Karpas-422 (cell line): Measurements from ENCODE around the gene TUSC2. TPM values are rescaled to one million over a fixed set of nuclear protein-coding genes. Genes with fewer than 3 reads are reported as not detected.

Experiments
- DNase-seq: peaks from one replicate; pipeline ENCODE4 v3.0.0-alpha.2; 2015
- H2AFZ ChIP-seq: fragments of 200-600 bp; sonication (generic); 2 replicates; pipeline ENCODE4 v1.6.1; 2014; ENCODE audit warnings: antibody characterized with exemption, low read length, mixed read lengths
- H3K27ac ChIP-seq: fragments of 200-600 bp; sonication (generic); 2 replicates; pipeline ENCODE4 v1.5.1; 2014; ENCODE audit warnings: mild to moderate bottlenecking, low read length, moderate library complexity
- H3K27me3 ChIP-seq: fragments of 200-600 bp; sonication (generic); 2 replicates; pipeline ENCODE4 v1.6.1; 2014; ENCODE audit warnings: low read length, mixed read lengths
- H3K36me3 ChIP-seq: fragments of 200-600 bp; sonication (generic); 2 replicates; pipeline ENCODE4 v1.6.1; 2014; ENCODE audit warnings: low read length, mixed read lengths; ENCODE audit not compliant: insufficient read depth
- H3K4me1 ChIP-seq: fragments of 200-600 bp; sonication (generic); 2 replicates; pipeline ENCODE4 v1.6.1; 2014; ENCODE audit warnings: mild to moderate bottlenecking, low read length, mixed read lengths
- H3K4me2 ChIP-seq: fragments of 200-600 bp; sonication (generic); 2 replicates; pipeline ENCODE4 v1.6.1; 2014; ENCODE audit warnings: low read length, low read depth, mild to moderate bottlenecking; ENCODE audit not compliant: poor library complexity, severe bottlenecking
- H3K4me3 ChIP-seq: fragments of 200-600 bp; sonication (generic); 2 replicates; pipeline ENCODE4 v1.5.1; 2014; ENCODE audit warnings: mild to moderate bottlenecking, antibody characterized with exemption, low read length, mixed read lengths
- H3K79me2 ChIP-seq: fragments of 200-600 bp; sonication (generic); 2 replicates; pipeline ENCODE4 v1.6.1; 2014; ENCODE audit warnings: mild to moderate bottlenecking, low read length, mixed read lengths
- H3K9ac ChIP-seq: fragments of 200-600 bp; sonication (generic); 2 replicates; pipeline ENCODE4 v1.6.0; 2014; ENCODE audit warnings: low read length
- H3K9me2 ChIP-seq: fragments of 200-600 bp; sonication (generic), shearing (Covaris generic); replicated peaks from 2 replicates; pipeline ENCODE4 v1.6.0; 2014; ENCODE audit warnings: mild to moderate bottlenecking, low read length, moderate library complexity; ENCODE audit not compliant: insufficient read depth
- H3K9me3 ChIP-seq: fragments of 300-700, 200-600 bp; sonication (generic); 2 replicates; pipeline ENCODE4 v1.6.1; 2014; ENCODE audit warnings: low read length, mixed read lengths
- H4K20me1 ChIP-seq: fragments of 200-600 bp; sonication (generic); 2 replicates; pipeline ENCODE4 v1.6.1; 2014; ENCODE audit warnings: mild to moderate bottlenecking, antibody characterized with exemption, low read length, low read depth; ENCODE audit not compliant: insufficient read depth
- total RNA-seq: library from RNA; depleted of rRNA; stranded (reverse); fragments of >200 nt; shearing (Covaris generic); gene quantifications from 2 replicates; pipeline ENCODE4 v1.2.3, GENCODE V29; 2014; ENCODE audit warnings: low replicate concordance

Gene TUSC2
- total RNA-seq, 1 experiment from 2014 or later = 38.1 TPM

DNA sequence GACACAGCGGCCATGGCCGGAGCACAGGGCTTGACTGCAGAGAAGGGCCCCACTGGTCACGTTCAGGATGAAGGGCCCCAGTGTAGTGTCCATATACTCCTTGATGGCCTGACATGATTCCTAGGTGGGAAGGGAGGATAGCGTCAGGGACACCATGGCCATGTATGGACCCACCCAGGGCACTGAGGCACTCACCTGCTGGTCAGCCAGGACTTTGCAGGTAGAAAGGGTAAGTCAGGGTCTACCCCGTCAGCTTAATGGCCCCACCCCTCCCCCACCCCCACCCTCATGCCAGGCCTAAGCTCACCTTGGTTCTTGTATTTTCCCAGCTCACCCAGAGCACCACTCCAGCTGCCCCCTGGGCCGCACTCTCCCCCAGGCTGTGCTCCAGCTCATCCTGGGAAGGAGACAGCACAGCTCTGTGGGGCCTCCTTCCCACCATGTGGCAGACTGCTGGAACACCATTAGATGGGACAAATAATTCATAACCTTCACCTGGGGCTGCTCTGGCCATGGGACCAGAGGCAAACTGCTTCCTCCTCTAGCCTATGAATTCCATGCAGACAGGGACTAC lies 27.3 kb downstream of the TUSC2 start:
- DNase-seq = no peak
- H3K4me2 ChIP-seq = peak overlapping the region; percentile 76
- no peaks in the 10 kb centered on the region for H3K9me2 ChIP-seq
- H3K27me3 ChIP-seq = no peaks in the 10 kb centered on the region
- no peaks in the 10 kb centered on the region for H4K20me1 ChIP-seq
- no peak overlapping the region for H2AFZ ChIP-seq
- no peak overlapping the region for H3K27ac ChIP-seq
- peak overlapping the region; percentile 72; the same call in 1 of the 2 replicates for H3K9ac ChIP-seq
- H3K9me3 ChIP-seq = no peaks in the 10 kb centered on the region
- peak overlapping the region; percentile 72; the same call in 1 of the 2 replicates for H3K4me3 ChIP-seq
- H3K36me3 ChIP-seq = no peaks in the 10 kb centered on the region
- peaks cover 7% of the 10 kb centered on the region; the same call in 1 of the 2 replicates for H3K79me2 ChIP-seq
- peaks cover 21% of the 10 kb centered on the region for H3K4me1 ChIP-seq

GRCh38 chr3:50299929-50300680 lies 27.9 kb downstream of the TUSC2 start:
- peak overlapping the region; percentile 72 for H3K9ac ChIP-seq
- peak overlapping the region; percentile 40; the same call in 1 of the 2 replicates for H2AFZ ChIP-seq

DNA sequence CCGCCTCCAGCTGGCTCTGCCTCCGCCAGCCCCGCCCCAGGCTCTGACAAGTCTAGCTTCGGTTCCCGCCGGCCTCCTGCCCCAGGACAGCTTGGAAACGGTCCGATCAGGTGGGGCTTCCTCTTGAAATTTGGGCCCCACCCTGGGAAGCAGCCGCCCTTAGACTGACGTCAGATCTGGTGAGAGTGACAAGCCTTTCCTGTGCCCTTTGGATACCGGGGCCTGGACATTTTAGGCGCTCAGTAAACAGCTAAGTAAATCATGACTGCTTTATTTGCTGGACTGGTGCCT lies 28.4 kb downstream of the TUSC2 start:
- H3K9ac ChIP-seq = peak overlapping the region; percentile 72
- H3K9me2 ChIP-seq = no peaks in the 10 kb centered on the region
- no peak for DNase-seq
- no peaks in the 10 kb centered on the region for H4K20me1 ChIP-seq
- peak overlapping the region; percentile 76 for H3K4me2 ChIP-seq
- H3K9me3 ChIP-seq = no peaks in the 10 kb centered on the region
- peak overlapping the region; percentile 40; the same call in 1 of the 2 replicates for H2AFZ ChIP-seq
- H3K27me3 ChIP-seq = no peaks in the 10 kb centered on the region
- H3K79me2 ChIP-seq = peaks cover 7% of the 10 kb centered on the region; the same call in 1 of the 2 replicates
- peak overlapping the region; percentile 14; the same call in 1 of the 2 replicates for H3K27ac ChIP-seq
- peaks cover 21% of the 10 kb centered on the region for H3K4me1 ChIP-seq
- H3K4me3 ChIP-seq = peak overlapping the region; percentile 72
- no peaks in the 10 kb centered on the region for H3K36me3 ChIP-seq

More at GRCh38 chr3:50299929-50300680, 27.9 kb downstream of the TUSC2 start:
- H3K79me2 ChIP-seq = peaks cover 7% of the 10 kb centered on the region; the same call in 1 of the 2 replicates
- H3K36me3 ChIP-seq = no peaks in the 10 kb centered on the region
- peak overlapping the region; percentile 76 for H3K4me2 ChIP-seq
- peak overlapping the region; percentile 14; the same call in 1 of the 2 replicates for H3K27ac ChIP-seq
- no peak for DNase-seq
- H3K9me3 ChIP-seq = no peaks in the 10 kb centered on the region
- H4K20me1 ChIP-seq = no peaks in the 10 kb centered on the region
- peaks cover 21% of the 10 kb centered on the region for H3K4me1 ChIP-seq
- H3K4me3 ChIP-seq = peak overlapping the region; percentile 72
- no peaks in the 10 kb centered on the region for H3K9me2 ChIP-seq
- no peaks in the 10 kb centered on the region for H3K27me3 ChIP-seq

- H3K9me3 ChIP-seq = no peaks in the 10 kb centered on the region
Observed at GRCh38 chr3:50298836-50299637, 29.0 kb downstream of the TUSC2 start, which contains the start of the genes HYAL3 and NAA80. HYAL3 (minus strand) TSS chr3:50299405; CDS start chr3:50295602, 3,803 bp downstream. NAA80 (minus strand) TSS chr3:50299405; CDS start chr3:50297463, 1,942 bp downstream.

DNA sequence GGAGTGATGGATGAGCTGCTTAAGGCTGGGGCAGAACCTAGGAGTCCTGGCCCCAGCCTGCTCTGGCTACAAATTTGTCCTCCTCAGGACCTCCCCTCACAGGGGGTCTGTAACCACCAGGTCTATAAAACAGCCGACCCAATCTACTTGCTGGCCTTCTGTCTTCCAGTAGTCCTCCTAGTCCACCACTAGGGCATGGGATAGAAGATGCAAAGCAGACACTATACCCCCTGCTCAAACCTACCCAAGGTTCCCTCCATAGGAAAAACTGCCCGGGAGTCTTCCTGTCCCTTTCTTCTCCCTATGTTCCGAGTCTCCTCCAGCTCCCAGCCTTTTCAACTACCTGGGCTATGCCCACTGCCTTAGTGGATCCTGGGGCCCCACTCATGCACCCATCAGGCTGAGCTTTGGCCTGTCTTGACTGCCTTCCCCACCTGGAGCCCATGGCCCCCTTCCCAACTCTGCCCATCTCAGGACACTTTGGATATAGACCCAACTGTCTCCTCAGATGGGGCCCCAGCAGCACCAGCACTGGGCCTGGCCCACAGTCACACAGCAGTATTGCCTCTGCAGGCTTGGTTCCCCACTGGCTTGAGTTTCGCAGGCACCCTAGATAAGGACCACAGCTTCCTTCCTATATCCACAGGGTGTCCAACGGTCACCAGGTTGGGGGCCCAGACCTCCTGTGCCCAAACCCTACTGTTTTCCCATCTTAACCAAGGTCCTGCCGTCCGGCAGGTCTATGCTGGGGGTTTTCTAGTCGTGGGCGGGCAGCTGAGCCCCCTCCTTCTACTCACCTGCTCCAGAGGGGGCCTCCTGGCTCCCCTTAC lies 29.9 kb downstream of the TUSC2 start:
- peak overlapping the region; percentile 92 for H3K4me2 ChIP-seq
- H3K79me2 ChIP-seq = peaks cover 7% of the 10 kb centered on the region; the same call in 1 of the 2 replicates
- H3K9me2 ChIP-seq = no peaks in the 10 kb centered on the region
- H3K36me3 ChIP-seq = no peaks in the 10 kb centered on the region
- no peaks in the 10 kb centered on the region for H3K9me3 ChIP-seq
- peak overlapping the region; percentile 91 for H3K9ac ChIP-seq
- H3K27ac ChIP-seq = no peak overlapping the region
- H3K27me3 ChIP-seq = no peaks in the 10 kb centered on the region
- no peaks in the 10 kb centered on the region for H4K20me1 ChIP-seq
- no peak overlapping the region for H2AFZ ChIP-seq
- DNase-seq = no peak
- peaks cover 23% of the 10 kb centered on the region for H3K4me1 ChIP-seq
- peak overlapping the region; percentile 93 for H3K4me3 ChIP-seq

More at GRCh38 chr3:50298836-50299637, 29.0 kb downstream of the TUSC2 start, which contains the start of the genes HYAL3 and NAA80:
- Histone ChIP-seq H3K4me3 (peak within 1 kb of the TSS; percentile 93), H3K4me2 (peak within 1 kb of the TSS; percentile 92), H3K36me3 (no peaks in the 10 kb centered on the region), H3K9me2 (no peaks in the 10 kb centered on the region), H4K20me1 (no peaks in the 10 kb centered on the region), H2AFZ (peak within 1 kb of the TSS; percentile 95), H3K79me2 (peaks cover 7% of the 10 kb centered on the region; the same call in 1 of the 2 replicates), H3K27ac (peak within 1 kb of the TSS; percentile 44; the same call in 1 of the 2 replicates), H3K27me3 (no peaks in the 10 kb centered on the region), H3K9ac (peak within 1 kb of the TSS; percentile 91), H3K4me1 (peaks cover 21% of the 10 kb centered on the region)
- peak; percentile 100 for DNase-seq

- Histone ChIP-seq H3K36me3 (no peaks in the 10 kb centered on the region), H3K9ac (peak overlapping the region; percentile 91; the same call in 1 of the 2 replicates), H3K9me2 (no peaks in the 10 kb centered on the region), H3K4me2 (no peak overlapping the region), H3K4me3 (peak overlapping the region; percentile 93; the same call in 1 of the 2 replicates), H3K79me2 (peaks cover 7% of the 10 kb centered on the region; the same call in 1 of the 2 replicates), H4K20me1 (no peaks in the 10 kb centered on the region), H3K4me1 (peaks cover 29% of the 10 kb centered on the region), H2AFZ (no peak overlapping the region), H3K27ac (no peak overlapping the region), H3K9me3 (no peaks in the 10 kb centered on the region), H3K27me3 (no peaks in the 10 kb centered on the region)
- no peak for DNase-seq
Observed at GRCh38 chr3:50297384-50297775, 30.6 kb downstream of the TUSC2 start.

DNA sequence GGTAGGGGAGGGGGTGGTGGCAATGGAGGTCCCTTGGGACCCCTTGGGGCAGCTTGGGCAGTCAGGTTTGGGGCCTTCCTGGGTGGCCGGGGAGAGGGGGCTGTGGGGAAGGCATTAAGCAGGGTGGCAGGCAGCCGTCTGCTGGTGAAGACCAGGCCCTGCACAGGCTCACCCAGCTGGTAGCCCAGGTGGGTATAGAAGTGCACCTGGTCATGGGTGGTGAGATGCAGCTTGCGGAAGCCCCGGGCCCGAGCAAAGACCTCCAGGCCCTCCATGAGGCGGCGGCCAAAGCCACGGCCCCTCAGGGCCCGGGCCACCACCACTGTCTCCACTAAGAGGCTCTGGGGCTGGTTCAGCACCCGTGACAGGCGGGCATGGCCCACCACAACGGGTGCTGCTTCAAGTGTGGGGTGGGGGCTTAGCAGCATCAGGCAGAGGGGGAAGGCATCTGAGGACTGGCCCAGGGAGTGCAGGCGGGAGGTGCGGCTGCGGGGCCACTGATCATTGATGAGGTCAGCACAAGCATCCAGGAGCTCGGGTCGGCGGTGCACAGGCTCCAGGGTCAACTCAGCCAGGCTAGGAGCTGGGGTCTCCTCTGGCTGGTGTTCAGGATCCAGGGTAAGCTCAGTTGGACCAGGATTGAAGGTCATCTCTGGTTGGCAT lies 31.2 kb downstream of the TUSC2 start:
- Histone ChIP-seq H3K4me3 (no peak overlapping the region), H3K36me3 (no peaks in the 10 kb centered on the region), H3K79me2 (peaks cover 10% of the 10 kb centered on the region), H2AFZ (no peak overlapping the region), H4K20me1 (no peaks in the 10 kb centered on the region), H3K27me3 (no peaks in the 10 kb centered on the region), H3K4me2 (no peak overlapping the region), H3K9ac (no peak overlapping the region), H3K9me2 (no peaks in the 10 kb centered on the region), H3K9me3 (no peaks in the 10 kb centered on the region), H3K27ac (no peak overlapping the region), H3K4me1 (peaks cover 29% of the 10 kb centered on the region)
- DNase-seq = no peak
